Kidney (tissue), 14 donors: Measurements from ENCODE around the gene SNRNP48. TPM values are rescaled to one million over a fixed set of nuclear protein-coding genes. Genes with fewer than 3 reads are reported as not detected.

Experiments
- DNase-seq, 5 donors: peaks; one replicate each; pipeline ENCODE4 v3.0.0-alpha.2; 2013 to 2020
- FAIRE-seq: peaks from 2 replicates; lab custom pipeline; 2012; peaks lifted over from hg19 to GRCh38; lab: Jason Lieb, UNC
- H3K27ac ChIP-seq, 2 donors: one replicate each; pipeline ENCODE4 v1.7.0; 2013; ENCODE audit warnings: low read depth in 2 of 2, low read length in 2 of 2, inconsistent platforms in 1 of 2
- H3K27me3 ChIP-seq: one replicate; pipeline ENCODE4 v1.7.1; 2013; ENCODE audit warnings: low read length, inconsistent platforms; ENCODE audit not compliant: control insufficient read depth, insufficient read depth
- H3K36me3 ChIP-seq, 3 donors: one replicate each; pipeline versions ENCODE4 v1.7.0 to v1.7.1; 2013; ENCODE audit warnings: low read length in 3 of 3, control low read depth in 1 of 3, inconsistent platforms in 1 of 3; ENCODE audit not compliant: insufficient read depth in 3 of 3, control insufficient read depth in 2 of 3
- H3K4me1 ChIP-seq, 3 donors: one replicate each; pipeline versions ENCODE4 v1.7.0 to v1.7.1; 2013; ENCODE audit warnings: low read length in 3 of 3, inconsistent platforms in 1 of 3, low read depth in 1 of 3; ENCODE audit not compliant: control insufficient read depth in 2 of 3, insufficient read depth in 2 of 3
- H3K4me3 ChIP-seq, 3 donors: one replicate each; pipeline versions ENCODE4 v1.7.0 to v1.8.1; 2013; ENCODE audit warnings: low read length in 3 of 3, control low read depth in 1 of 3, inconsistent platforms in 1 of 3
- H3K9ac ChIP-seq, 3 donors: one replicate each; pipeline versions ENCODE4 v1.7.0 to v1.7.1; 2013; ENCODE audit warnings: low read length in 3 of 3, control low read depth in 1 of 3, inconsistent platforms in 1 of 3
- H3K9me3 ChIP-seq, 3 donors: one replicate each; pipeline versions ENCODE4 v1.7.0 to v1.7.1; 2013; ENCODE audit warnings: low read length in 3 of 3, control low read depth in 1 of 3, inconsistent platforms in 1 of 3; ENCODE audit not compliant: control insufficient read depth in 2 of 3, insufficient read depth in 1 of 3
- intact Hi-C: fragments of 100-400 bp; cut with DNase I; formaldehyde crosslinking; loops from one replicate; pipeline ENCODE4 v1.11.1; 2022
- polyA plus RNA-seq: library from polyadenylated mRNA; stranded (reverse); fragments of 350-450 nt; fragmentation: Illumina TruSeq; extraction: RNeasy Lipid Tissue Mini Kit (QIAGEN cat#74804); gene quantifications from one replicate; pipeline ENCODE4 v1.2.3, GENCODE V29; 2014; ENCODE audit warnings: low read depth, low replicate concordance; ENCODE audit not compliant: insufficient read depth
- total RNA-seq: library from RNA; stranded (reverse); fragmentation: NEBNext Ultra II Directional; extraction: Animal tissue kit (Norgen Biotek cat#: 25700); gene quantifications from one replicate; pipeline ENCODE4 v1.2.1, GENCODE V29; 2021
- TF ChIP-seq, protein P1 (sequence below): IDR thresholded peaks from 3 replicates; pipeline ENCODE4 v1.5.1; 2012; ENCODE audit warnings: mild to moderate bottlenecking, moderate library complexity, borderline replicate concordance; ENCODE audit not compliant: insufficient read depth; ENCODE audit errors: extremely low read depth
- donor health status: control.
- donor health status: control.
- donor health status: control.
- donor health status: control.
- donor health status: control.
- donor health status: DM: yes; HTN: yes; CAD: no.
- donor health status: Normal renal cell carcinoma (clear cell type).

The SNRNP48 gene
- total and polyA plus RNA-seq, 2 donors from 2014 or later = 5.2 to 12.1 TPM

DNA sequence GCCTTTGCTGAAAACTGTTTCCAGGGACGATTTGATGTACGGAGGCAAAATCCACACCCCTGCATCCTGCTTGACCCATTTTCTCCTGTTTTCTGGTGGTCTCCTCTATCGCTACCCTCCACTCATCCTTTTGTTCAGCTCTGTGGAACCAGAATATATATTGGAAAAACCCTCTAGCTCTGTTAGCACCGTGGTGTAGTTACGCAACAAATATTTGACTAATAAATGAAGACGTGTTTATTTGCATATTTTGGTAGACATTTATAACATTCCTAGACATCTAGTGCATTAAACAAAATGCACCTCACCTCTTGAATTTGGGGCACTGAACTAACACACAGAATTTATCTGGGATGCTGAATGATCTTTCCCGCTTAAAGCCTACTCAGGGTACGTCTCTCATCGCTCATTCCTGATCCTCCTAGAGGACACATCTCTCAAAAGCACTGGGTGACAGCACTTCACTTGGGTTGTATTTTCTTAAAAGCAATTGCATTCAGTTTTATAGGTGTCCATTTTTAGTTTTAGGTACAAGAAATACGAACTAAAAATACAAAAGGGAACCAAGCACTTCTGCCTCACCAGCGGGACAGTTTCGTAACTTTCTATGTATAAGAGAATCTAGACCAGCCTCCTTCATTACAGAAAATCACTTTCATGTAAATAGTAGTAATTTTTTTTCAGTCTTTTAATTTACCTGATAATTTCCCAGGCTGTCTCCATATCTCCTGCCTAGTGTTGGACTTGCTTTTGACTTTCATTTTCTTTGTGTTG is 59.2 kb downstream of the SNRNP48 start:
- TF ChIP-seq, protein P1, sequence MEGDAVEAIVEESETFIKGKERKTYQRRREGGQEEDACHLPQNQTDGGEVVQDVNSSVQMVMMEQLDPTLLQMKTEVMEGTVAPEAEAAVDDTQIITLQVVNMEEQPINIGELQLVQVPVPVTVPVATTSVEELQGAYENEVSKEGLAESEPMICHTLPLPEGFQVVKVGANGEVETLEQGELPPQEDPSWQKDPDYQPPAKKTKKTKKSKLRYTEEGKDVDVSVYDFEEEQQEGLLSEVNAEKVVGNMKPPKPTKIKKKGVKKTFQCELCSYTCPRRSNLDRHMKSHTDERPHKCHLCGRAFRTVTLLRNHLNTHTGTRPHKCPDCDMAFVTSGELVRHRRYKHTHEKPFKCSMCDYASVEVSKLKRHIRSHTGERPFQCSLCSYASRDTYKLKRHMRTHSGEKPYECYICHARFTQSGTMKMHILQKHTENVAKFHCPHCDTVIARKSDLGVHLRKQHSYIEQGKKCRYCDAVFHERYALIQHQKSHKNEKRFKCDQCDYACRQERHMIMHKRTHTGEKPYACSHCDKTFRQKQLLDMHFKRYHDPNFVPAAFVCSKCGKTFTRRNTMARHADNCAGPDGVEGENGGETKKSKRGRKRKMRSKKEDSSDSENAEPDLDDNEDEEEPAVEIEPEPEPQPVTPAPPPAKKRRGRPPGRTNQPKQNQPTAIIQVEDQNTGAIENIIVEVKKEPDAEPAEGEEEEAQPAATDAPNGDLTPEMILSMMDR = no peak
- H3K27ac ChIP-seq = no peak overlapping the region
- DNase-seq (no peak), FAIRE-seq (no peak)
- no peaks in the 10 kb centered on the region for H3K27me3 ChIP-seq
- no peaks in the 10 kb centered on the region for H3K9me3 ChIP-seq
- no peak overlapping the region for H3K4me3 ChIP-seq
- intact Hi-C loops = no loop called here
- no peaks in the 10 kb centered on the region for H3K4me1 ChIP-seq
- H3K9ac ChIP-seq = no peak overlapping the region
- H3K36me3 ChIP-seq = no peaks in the 10 kb centered on the region

DNA sequence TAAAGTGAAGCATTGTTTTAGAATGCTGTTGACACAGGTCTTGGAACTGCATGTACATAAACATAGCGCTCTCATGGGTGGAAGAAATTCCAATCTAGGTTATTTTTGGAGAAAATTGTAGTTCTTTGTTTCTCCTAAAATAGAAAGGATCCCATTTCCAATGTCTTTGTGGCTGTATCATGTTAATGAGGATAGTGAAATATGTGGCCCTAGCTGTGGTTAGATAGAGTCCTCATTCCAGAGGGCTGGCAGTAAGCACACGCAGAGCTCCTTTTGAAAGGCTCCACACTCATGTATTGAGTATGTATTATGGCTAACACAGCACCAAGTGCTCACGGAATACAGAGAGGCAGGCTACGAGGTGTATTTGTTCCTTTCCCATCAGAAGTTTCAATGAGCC is 60.9 kb downstream of the SNRNP48 start:
- H3K27me3 ChIP-seq = no peaks in the 10 kb centered on the region
- H3K4me3 ChIP-seq = no peak overlapping the region
- H3K9ac ChIP-seq = no peak overlapping the region
- no peaks in the 10 kb centered on the region for H3K4me1 ChIP-seq
- intact Hi-C loops = no loop called here
- FAIRE-seq (no peak), DNase-seq (no peak)
- TF ChIP-seq, protein P1 = no peak
- H3K27ac ChIP-seq = no peak overlapping the region
- no peaks in the 10 kb centered on the region for H3K36me3 ChIP-seq
- H3K9me3 ChIP-seq = no peaks in the 10 kb centered on the region

DNA sequence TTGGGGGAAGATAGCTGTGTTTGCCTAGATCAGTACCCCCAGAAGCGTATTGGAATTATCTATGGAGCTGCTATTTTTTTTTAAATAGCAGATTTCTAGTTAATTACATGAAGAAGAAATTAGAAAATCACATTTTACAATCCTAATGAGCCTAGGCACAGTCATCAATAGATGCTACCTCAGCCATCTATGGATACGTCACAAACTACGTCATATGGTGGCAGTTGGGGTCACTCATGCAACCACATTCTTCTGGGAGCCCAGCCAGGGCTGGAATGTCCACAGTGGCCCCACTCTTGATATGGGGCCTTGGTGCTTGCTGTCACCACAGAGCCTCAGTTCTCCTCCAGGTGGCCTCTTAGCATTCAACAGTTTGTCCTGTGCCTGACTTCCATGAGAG is 63.0 kb downstream of the SNRNP48 start:
- no peak for FAIRE-seq
- H3K9me3 ChIP-seq = no peaks in the 10 kb centered on the region
- intact Hi-C loops = no loop called here

More for the DNA sequence above, 63.0 kb downstream of the SNRNP48 start:
- DNase-seq = no peak
- Histone ChIP-seq H3K4me1 (no peaks in the 10 kb centered on the region), H3K4me3 (no peak overlapping the region), H3K9ac (no peak overlapping the region), H3K27me3 (no peaks in the 10 kb centered on the region), H3K36me3 (no peaks in the 10 kb centered on the region), H3K27ac (no peak overlapping the region)
- TF ChIP-seq, protein P1 = no peak
